MM.1S (cell line): ENCODE data around the gene LRRC10.

Experiments used
- DNase-seq: peaks from one replicate; pipeline ENCODE4 v3.0.0-alpha.2; 2015
- H2AFZ ChIP-seq: fragments of 300-600 bp; sonication (generic); 2 replicates; pipeline ENCODE4 v1.6.0; 2016; ENCODE audit warnings: antibody characterized with exemption, low read length
- H3F3A ChIP-seq: fragments of 300-600 bp; sonication (generic); 2 replicates; pipeline ENCODE4 v1.6.1; 2016; ENCODE audit warnings: mild to moderate bottlenecking, antibody characterized with exemption, low read length, moderate library complexity, mixed read lengths; ENCODE audit not compliant: insufficient read depth
- H3K27ac ChIP-seq: fragments of 300-600 bp; sonication (generic); 2 replicates; pipeline ENCODE4 v1.5.1; 2016; ENCODE audit warnings: mild to moderate bottlenecking, low read length
- H3K27me3 ChIP-seq: fragments of 300-600 bp; sonication (generic); replicated peaks from 2 replicates; pipeline ENCODE4 v1.6.0; 2016; ENCODE audit warnings: low read length; ENCODE audit not compliant: insufficient read depth
- H3K36me3 ChIP-seq: fragments of 300-600 bp; sonication (generic); replicated peaks from 2 replicates; pipeline ENCODE4 v1.6.1; 2016; ENCODE audit warnings: mild to moderate bottlenecking, low read length, mixed read lengths; ENCODE audit not compliant: insufficient read depth
- H3K4me1 ChIP-seq: fragments of 300-600 bp; sonication (generic); 2 replicates; pipeline ENCODE4 v1.6.1; 2016; ENCODE audit warnings: low read length, mixed read lengths
- H3K4me2 ChIP-seq: fragments of 300-600 bp; sonication (generic); 2 replicates; pipeline ENCODE4 v1.6.0; 2016; ENCODE audit warnings: low read depth, low read length
- H3K4me3 ChIP-seq: fragments of 300-600 bp; sonication (generic); 2 replicates; pipeline ENCODE4 v1.5.1; 2016; ENCODE audit warnings: low read length, mixed read lengths
- H3K79me2 ChIP-seq: fragments of 300-600 bp; sonication (generic); 2 replicates; pipeline ENCODE4 v1.6.1; 2016; ENCODE audit warnings: mixed run types, low read length, mixed read lengths
- H3K9ac ChIP-seq: fragments of 300-600 bp; sonication (generic); 2 replicates; pipeline ENCODE4 v1.6.1; 2016; ENCODE audit warnings: low read length, mixed read lengths
- H3K9me2 ChIP-seq: fragments of 300-600 bp; sonication (generic); replicated peaks from 2 replicates; pipeline ENCODE4 v1.6.1; 2016; ENCODE audit warnings: mild to moderate bottlenecking, low read length, mixed read lengths; ENCODE audit not compliant: insufficient read depth
- H3K9me3 ChIP-seq: fragments of 300-600 bp; sonication (generic); replicated peaks from 2 replicates; pipeline ENCODE4 v1.6.1; 2016; ENCODE audit warnings: mild to moderate bottlenecking, low read length, mixed read lengths; ENCODE audit not compliant: insufficient read depth
- H4K20me1 ChIP-seq: fragments of 300-600 bp; sonication (generic); 2 replicates; pipeline ENCODE4 v1.6.1; 2016; ENCODE audit warnings: mild to moderate bottlenecking, low read length, moderate library complexity, mixed read lengths; ENCODE audit not compliant: insufficient read depth
- CTCF ChIP-seq: fragments of 300-600 bp; sonication (generic); IDR thresholded peaks from 2 replicates; pipeline ENCODE4 v1.5.1; 2016; ENCODE audit warnings: antibody characterized with exemption, low read length, mixed read lengths
- EZH2 ChIP-seq: fragments of 300-600 bp; sonication (generic); optimal IDR thresholded peaks from 2 replicates; pipeline ENCODE3; 2017; ENCODE audit warnings: low read depth, mild to moderate bottlenecking, antibody characterized with exemption, low read length, mixed read lengths
- EZH2phosphoT487 ChIP-seq: fragments of 300-600 bp; sonication (generic); IDR thresholded peaks from 2 replicates; pipeline ENCODE4 v1.6.1; 2018; ENCODE audit warnings: antibody characterized with exemption, low read length

Gene LRRC10

DNA sequence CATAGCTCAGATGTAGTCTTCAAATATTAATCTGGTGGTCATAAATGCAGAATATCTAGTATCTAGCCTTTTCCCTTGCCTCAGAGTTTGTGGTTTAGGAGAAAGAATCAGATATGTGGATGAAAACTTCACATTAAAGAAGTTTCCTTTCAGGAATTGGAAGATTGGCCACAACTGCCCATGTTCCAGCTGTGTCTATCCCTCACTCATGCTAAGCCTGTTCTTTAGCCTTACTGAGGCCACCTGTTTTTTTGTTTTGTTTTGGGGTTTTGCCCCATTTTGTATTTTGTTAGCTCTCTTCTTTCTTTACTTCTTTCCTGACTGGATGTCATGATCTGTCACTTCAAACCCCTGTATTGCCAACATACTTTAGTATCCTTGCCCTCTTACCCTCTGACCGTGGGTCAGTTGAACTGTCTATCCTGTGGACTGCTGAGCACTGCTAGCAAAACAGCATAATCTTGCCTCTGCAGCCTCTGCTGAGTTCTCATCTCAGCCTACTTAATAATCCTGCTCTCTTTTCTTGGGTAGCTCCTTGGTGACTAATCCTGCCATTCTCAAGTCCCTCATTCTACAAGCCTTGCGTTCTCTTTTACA lies 47.4 kb downstream of the LRRC10 start:
- DNase-seq = no peak
- H4K20me1 ChIP-seq = no peaks in the 10 kb centered on the region
- H3K79me2 ChIP-seq = no peaks in the 10 kb centered on the region
- no peak overlapping the region for H3K9ac ChIP-seq
- no peak overlapping the region for H3K4me3 ChIP-seq
- no peak overlapping the region for H3K27ac ChIP-seq
- H3K36me3 ChIP-seq = no peaks in the 10 kb centered on the region
- no peak overlapping the region for H2AFZ ChIP-seq
- no peak overlapping the region for H3K4me2 ChIP-seq
- H3K9me3 ChIP-seq = no peaks in the 10 kb centered on the region
- no peaks in the 10 kb centered on the region for H3K4me1 ChIP-seq
- no peaks in the 10 kb centered on the region for H3K27me3 ChIP-seq
- TF ChIP-seq CTCF (no peak), EZH2phosphoT487 (no peak), EZH2 (no peak)
- no peaks in the 10 kb centered on the region for H3K9me2 ChIP-seq
- H3F3A ChIP-seq = no peaks in the 10 kb centered on the region
